Non-pigmented ciliary epithelial cell (primary cell): ENCODE data around the gene DLG2.
"Not testable (repeated sequence)": the region's sequence is repeated elsewhere in the genome, so short reads cannot be mapped to it uniquely, and the experiment has no call there.

Source experiments
- DNase-seq: peaks from one replicate; pipeline ENCODE4 v3.0.0-alpha.2; 2010; ENCODE audit warnings: low read depth

Gene DLG2

DNA sequence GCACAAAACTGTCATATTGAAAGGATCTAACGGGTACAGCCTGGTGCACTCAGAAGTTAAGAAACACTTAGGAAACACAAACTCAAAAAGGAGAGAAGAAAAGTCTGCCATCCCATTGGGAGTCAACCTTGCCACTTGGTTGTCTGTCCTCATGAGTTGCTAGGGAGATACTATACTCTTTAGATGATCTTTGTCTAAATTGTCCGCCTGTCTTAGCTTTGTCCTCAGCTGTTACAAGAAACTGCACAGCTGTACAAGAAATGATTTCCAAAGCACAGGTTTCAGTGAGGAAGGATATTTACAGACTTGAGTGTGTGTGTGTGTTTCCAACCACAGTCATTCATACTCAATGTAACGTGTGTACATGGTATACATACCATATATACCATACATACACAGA lies 2171.8 kb downstream of the DLG2 start:
- no peak for DNase-seq

DNA sequence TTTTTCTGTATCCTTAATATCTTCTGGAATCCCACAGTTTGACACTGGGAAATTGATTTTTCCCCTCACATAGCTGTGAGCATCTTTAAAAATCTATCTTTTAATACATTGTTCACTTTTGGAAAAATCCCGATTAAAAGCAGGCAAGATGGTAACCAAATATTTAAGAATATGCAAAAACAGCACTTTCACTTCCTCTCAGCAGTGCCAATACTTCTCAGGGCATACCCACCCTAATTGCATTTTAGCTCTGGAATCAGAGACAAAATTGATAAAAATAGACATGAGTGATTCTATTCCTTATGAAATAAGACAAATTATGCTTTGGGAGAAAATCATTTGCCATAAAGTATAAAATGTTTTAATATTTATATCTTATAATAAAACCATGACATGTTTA lies 2172.5 kb downstream of the DLG2 start:
- DNase-seq: no peak

DNA sequence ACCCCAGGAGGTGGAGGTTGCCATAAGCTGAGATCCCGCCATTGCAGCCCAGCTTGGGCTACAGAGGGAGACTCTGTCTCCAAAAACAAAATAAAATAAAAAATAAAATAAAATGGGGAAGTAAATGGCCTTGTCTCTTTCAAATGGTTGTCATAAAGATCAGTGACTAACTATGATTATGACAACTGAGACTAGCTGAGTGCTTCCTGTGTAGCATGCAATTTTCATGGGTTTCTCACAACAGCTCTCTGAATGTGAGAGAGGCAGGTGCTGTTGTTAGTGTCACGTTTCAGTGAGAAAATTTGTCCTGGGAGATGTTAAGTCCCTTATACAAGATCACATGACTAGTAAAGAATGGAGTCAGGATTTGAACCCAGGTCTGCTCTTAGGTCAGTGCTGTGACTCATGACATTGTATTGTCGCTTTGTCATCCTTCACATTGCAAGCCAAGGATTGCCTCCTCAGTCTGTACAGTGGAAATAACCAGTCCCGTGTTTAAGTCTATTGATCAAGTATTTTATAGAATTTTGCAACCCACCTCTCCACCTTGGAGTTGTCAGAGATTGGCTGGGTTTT lies 2177.7 kb downstream of the DLG2 start:
- no peak for DNase-seq

DNA sequence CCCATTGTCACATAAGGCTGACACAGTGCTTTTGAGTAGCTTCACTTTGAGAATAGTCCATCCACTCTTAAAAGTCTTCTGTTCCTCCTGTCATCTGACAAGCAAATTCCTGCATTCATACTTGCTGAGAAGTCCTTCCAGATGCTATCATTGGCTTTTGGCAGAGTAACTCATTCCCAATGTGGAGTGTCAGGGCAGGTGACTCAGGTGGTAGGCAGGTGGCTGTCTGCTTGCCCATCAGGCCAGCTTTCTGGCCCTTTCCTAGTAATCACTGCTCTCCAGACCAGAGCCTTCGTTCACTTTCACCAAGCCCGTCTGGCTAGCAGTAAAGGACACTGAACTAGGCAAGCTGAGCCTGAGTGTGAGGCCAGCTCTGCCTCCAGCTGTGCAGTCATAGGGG lies 2178.5 kb downstream of the DLG2 start:
- DNase-seq: no peak

DNA sequence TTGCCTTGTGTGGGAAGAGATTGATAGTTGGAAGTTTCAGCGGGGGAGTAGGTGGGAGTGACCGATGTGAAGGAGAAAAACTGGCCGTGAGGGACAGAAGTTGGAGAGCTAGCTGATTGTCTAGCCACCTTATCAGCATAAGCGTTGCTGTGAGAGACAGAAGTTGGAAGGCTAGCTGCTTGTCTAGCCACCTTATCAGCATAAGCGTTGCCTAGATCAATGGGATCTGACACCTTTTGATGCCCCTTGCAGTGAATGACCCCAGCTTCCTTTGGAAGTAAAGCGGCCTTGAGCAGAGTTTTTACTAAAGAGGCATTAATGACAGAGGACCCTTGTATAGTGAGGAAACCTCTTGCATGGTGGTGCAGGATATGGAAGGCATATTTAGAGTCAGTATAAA lies 2183.3 kb downstream of the DLG2 start:
- not testable (repeated sequence) for DNase-seq

DNA sequence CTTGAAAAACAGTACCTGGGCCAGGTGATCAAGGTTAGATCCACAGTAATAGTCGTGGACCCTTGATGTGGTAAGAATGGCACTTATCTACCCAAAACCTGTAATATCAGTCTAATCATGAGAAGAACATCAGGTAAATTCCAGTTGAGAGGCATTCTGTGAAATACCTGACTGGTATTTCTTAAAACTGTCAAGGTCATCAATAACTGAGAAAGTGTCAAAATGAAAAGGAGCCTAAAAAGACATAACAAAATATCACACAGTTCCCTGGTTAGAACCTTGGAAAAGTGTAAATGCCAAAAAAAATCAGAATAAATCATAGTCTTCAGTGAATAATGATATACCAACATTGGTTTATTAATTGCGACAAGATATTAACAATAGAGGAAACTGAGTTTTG lies 2185.5 kb downstream of the DLG2 start:
- no peak for DNase-seq

DNA sequence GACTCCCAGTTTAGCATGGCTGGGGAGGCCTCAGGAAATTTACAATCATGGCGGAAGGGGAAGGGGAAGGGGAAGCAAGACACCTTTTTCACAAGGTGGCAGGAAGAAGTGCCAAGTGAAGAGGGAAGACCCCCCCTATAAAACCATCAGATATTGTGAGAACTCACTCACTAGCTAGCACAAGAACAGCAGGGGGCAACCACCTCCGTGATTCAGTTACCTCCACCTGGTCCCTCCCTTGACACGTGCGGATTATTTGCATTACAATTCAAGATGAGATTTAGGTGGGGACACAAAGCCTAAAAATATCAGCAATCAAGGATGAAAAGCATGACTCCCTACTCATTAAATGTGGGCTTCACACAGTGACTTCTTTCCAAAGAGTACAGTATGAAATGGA lies 2186.0 kb downstream of the DLG2 start:
- no peak for DNase-seq

DNA sequence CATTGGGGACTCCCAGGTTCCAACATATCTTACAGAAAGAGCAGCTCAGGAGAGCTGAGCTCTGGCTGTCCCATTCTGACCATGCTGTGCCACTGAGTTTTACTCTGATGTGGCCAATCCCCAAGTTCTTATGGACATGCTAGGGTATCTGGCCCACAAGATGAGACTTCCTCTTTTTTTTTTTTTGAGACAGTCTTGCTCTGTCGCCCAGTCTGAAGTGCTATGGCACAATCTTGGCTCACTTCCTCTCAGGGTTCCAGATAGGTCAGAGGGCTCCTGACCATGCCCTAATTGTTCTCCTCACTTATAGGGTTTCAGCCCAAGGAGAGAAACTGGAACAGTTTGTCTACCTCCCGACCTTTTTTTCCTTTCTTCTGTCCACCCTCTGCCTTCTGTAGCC lies 2188.7 kb downstream of the DLG2 start:
- DNase-seq: no peak

DNA sequence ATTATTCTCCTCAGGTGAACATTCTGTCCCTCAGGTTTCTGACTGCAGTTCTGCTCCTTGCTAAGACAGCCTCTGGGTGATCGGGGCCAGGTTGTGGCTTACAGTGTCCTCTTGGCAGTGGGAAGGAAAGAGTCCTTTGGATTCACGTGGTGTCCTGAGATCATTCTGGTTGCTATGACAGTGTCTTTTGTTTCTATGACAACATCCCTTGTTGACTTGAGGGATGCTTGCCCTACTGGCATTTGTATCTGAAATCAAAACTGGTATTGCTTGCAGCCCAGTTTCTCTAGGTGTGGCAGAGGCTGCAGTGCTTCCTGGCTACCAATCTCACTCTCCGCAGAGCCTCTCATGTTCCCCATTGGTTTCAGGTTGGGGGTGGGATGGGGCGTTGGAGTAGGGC lies 2189.2 kb downstream of the DLG2 start:
- DNase-seq: no peak

DNA sequence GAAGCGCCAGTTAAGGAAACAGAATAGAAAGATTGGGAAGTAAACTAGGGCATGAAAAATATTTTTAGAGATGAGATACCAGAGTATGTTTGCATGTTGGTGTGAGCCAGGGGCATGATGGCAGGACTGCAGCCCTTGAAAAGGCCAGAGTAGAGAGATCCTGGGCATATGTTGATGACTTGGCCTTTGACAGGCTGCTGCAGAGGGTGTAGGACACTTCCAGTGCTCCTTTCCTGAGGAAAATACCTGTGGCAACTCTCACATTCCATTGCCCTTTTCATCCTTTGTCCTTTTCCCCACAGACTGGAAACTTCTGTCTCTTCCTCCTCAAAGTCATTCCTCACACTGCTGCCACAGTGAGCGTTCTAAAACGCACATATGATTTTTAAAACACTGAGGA lies 2190.3 kb downstream of the DLG2 start:
- no peak for DNase-seq

DNA sequence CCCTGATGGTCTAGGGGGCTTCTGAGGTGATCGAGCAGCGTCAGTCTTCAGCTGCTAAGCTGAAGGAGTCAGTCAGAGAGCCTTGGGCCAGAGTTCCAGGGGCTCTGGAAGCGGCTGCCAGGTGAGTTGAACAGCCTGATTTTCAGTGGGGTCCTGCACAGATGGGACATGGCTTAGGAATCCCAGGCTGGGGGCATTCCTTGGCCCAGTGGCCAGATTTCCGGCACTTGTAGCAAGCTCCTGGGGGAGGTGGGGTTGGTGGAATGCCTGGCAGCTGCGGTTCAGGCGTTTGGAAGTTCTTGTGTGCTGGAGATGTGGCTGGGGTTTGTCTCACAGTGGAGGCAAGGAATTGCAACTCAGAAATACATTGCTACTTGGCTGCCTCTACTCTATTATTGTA lies 2192.3 kb downstream of the DLG2 start:
- not testable (repeated sequence) for DNase-seq

DNA sequence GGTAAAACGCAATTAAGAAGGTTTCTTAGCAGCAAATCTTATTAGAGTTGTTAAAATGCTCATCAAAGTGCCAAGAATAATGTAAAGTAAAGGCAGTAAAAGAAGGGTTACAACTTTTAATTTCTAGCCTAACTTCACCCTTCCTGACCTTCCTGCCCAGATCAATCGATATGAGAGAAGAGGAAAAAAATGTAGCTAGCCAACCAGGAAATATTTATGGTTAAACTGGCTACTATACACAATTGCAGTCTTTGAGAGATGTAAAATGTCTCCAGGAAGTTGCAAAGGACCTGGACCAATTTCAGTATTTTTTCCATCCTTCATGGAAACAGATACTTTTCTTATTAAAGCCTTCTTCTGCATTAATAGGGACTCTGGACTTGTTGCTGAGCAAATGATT lies 2199.2 kb downstream of the DLG2 start:
- DNase-seq: no peak

DNA sequence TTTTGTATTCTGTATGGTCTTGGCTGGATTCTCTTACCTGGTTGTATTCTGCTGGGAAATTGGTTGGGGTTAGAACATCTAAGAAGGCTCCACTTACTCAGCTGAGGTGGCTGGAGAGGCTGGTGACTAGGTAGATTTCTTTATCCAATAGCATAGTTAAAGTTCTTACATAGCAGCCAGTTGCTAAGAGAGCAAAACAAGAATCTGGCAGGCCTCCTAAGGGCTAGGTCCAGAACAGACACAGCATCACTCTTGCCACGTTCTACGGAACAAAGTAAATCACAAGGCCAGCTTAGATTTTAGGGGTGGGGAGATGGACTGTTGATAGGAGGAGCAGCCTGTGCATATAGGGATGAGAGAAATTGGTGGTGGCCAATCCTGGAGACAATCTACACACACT lies 2199.6 kb downstream of the DLG2 start:
- no peak for DNase-seq

DNA sequence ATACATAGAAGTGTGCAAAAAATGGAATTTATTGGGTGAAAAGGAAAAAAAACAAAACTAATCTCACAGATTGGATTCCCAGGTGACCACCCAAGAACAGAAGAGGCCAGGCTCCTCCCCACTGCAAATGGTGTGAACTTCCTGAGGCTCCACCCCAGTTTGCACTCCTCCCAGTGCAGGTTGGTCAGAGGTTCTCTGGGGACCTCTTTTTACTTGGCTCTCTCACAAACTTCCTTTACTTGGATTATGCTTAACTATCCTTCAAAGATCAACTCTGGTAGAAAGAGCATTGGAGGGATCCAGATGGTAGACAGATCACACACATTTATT lies 2202.0 kb downstream of the DLG2 start:
- no peak for DNase-seq

DNA sequence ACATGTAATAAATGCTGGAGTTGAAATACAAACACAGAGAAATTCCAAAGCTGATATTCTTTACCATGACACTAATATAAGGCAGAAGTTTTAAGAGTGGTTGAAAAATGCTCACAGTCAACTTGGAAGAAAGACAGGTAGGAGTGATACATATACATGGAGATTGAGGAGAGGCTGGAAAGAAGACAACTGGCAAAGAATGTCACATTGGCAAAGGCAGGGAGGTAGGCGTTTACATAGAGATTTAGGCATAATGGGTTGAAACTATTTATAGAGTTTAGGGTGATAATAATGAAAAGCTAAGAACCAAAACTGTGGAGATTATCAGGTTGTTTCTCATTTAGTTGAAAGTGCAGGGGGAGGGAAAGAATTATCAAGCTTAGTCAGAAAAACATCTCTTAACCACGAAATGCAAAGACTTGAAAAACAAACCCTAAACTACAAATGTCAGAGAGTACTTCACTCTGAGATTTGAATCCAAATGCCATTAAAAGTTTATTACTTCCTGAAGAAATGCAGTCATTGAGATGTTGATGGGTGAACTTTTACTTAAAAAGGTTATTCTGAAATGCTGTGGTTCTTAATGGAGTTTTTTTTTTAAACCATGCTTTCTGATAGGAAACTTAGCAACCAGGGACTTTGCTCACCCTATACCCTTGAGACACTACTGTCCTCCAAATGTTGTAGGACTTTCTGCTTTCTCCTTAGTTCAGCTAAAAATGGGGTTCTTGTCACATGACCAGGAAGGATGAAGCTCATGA lies 2202.6 kb downstream of the DLG2 start:
- no peak for DNase-seq

DNA sequence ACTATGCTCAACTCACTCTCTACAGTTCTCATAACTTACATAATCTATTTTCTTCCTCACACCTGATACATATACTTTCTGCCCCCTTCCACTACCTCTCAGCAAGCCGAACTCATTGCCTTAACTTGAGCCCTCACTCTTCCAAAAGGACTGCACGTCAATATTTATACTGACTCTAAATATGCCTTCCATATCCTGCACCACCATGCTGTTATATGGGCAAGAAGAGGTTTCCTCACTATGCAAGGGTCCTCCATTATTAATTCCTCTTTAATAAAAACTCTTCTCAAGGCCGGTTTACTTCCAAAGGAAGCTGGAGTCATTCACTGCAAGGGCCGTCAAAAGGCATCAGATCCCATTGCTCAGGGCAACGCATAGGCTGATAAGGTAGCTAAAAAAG lies 2204.5 kb downstream of the DLG2 start:
- DNase-seq: not testable (repeated sequence)

DNA sequence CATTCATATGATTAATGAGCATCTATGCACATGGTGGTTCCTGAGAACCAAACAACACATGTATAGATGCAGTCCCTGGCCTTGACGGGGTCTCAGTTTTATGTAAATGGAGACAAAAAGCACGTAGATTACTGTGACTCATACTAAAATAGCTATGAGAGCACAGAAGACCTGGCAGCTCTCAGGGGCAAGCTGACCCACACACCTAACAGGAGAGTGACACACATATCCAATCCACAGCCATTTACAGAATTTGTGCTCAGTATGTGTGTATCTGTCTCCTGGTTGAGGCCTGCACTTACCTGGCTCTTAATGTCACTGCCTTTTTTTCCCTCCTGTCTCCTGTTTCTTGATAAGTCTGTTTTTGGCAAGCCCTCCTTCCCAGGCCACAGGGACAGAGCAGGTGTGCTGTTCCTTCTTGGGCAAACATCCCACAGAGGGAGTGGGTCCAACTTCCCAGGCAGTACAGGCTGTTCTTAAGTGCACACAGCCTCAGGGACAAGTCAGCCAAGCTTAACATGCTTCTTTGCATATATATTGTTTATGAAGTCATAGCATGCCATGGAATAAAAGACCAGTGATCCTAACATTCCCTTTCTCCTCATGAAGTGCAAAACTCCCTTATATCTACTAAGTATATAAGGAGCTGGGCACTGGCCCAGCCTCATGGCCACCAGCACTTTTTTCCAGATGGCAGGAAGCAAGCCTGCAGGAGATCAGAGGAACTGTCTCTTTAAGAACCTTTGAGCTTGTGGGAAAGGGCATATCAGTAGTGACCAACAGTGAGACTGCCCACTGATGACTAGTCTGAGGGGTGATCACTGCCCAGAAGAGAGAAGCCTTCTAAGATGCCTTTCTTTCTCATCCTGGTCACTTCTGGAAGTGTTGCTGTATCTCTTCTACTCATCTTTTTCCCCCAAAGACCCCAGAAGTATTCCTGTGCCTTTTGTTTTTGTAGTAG lies 2216.3 kb downstream of the DLG2 start:
- DNase-seq: no peak

DNA sequence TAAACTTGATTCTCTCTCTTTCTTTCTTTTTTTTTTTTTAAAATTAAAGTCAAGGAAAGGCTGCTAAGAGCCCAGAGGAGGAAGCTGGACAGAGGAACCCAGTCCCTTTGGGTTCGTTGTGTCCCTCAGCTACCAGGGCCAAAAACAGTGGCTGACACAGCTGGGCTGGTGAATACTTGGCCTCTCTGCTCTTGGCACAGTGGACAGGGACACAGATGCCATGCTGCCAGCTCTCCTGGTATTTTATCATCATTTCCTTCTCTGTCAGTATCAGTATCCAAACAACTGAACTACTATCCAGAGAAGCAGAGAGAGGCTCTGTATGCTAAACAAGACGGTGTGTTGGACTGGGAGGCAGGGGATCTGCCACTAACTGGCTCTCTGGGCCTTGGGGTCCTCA lies 2217.3 kb downstream of the DLG2 start:
- DNase-seq: no peak

DNA sequence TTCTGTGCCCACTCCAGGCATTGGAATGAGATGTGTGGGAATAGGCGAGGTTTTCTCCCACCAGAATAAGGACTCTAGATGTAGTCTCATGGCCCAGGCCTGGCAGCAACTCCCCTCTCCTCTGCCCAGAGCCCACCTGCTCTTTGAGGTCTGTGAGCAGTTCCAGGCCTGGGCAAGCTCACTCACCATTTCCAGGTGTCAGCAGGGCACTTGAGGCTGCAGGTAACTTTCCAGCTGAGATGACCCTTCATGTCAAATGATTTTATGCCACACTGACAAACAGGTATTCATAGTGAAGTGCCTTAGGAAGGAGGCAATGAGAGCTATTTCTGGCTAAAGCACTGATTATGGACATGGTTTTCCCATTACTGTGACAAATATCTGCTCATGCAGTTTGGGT lies 2217.7 kb downstream of the DLG2 start:
- DNase-seq: no peak

DNA sequence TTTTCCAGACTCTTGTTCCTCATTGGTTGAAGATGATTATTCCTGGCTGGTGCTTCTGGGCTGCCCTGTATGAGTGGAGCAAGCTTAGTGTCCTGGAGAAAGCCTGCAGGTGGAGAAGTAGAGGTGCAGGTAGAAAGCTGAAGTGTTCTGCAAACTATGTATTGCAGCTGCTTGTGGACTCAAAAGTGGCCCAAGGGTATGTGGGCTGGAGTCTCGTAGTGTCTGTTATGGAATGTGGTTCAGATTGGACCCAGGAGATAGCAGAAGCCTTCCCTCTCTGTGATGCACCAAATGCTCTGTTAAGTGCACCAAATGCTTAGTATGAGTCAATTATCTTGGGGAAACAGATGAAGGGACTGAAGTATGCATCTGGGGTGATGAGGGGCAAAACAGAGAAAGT lies 2218.2 kb downstream of the DLG2 start:
- DNase-seq: no peak
